Neural cell (in vitro differentiated cells): Measurements from ENCODE around the gene CD6. TPM values are rescaled to one million over a fixed set of nuclear protein-coding genes. Genes with fewer than 3 reads are reported as not detected.

Experiments
- H2AFZ ChIP-seq: fragments of 200-600, 300-800 bp; sonication (generic), shearing (Covaris generic); 2 replicates; pipeline ENCODE4 v1.6.0; 2014; ENCODE audit warnings: low read depth, mild to moderate bottlenecking, antibody characterized with exemption, low read length, moderate library complexity
- H3F3A ChIP-seq: fragments of 200-600 bp; shearing (Covaris generic); 2 replicates; pipeline ENCODE4 v1.6.1; 2016; ENCODE audit warnings: mild to moderate bottlenecking, moderate library complexity, mixed read lengths, antibody characterized with exemption, low read length; ENCODE audit not compliant: insufficient read depth, poor library complexity, severe bottlenecking
- H3K27ac ChIP-seq: fragments of 200-600, 300-800 bp; sonication (generic), shearing (Covaris generic); 2 replicates; pipeline ENCODE4 v1.5.1; 2014; ENCODE audit warnings: mild to moderate bottlenecking, low read length, moderate library complexity
- H3K27me3 ChIP-seq: fragments of 300-800, 200-600 bp; sonication (generic), shearing (Covaris generic); 2 replicates; pipeline ENCODE4 v1.6.0; 2014; ENCODE audit warnings: mild to moderate bottlenecking, low read depth, low read length, moderate library complexity; ENCODE audit not compliant: insufficient read depth
- H3K36me3 ChIP-seq: fragments of 300-800, 200-600 bp; sonication (generic), shearing (Covaris generic); 2 replicates; pipeline ENCODE4 v1.5.1; 2014; ENCODE audit warnings: mild to moderate bottlenecking, antibody characterized with exemption, low read length, moderate library complexity; ENCODE audit not compliant: insufficient read depth
- H3K4me2 ChIP-seq: fragments of 300-800, 200-600 bp; sonication (generic), shearing (Covaris generic); 2 replicates; pipeline ENCODE4 v1.6.0; 2014; ENCODE audit warnings: mild to moderate bottlenecking, low read length
- H3K4me3 ChIP-seq: fragments of 300-800, 200-600 bp; sonication (generic), shearing (Covaris generic); 2 replicates; pipeline ENCODE4 v1.5.1; 2014; ENCODE audit warnings: mild to moderate bottlenecking, low read length, moderate library complexity
- H3K79me2 ChIP-seq: fragments of 200-600 bp; shearing (Covaris generic); replicated peaks from 2 replicates; pipeline ENCODE4 v1.6.0; 2014; ENCODE audit warnings: mild to moderate bottlenecking, low read length, moderate library complexity; ENCODE audit not compliant: insufficient read depth
- H3K9ac ChIP-seq: fragments of 300-800, 200-600 bp; sonication (generic), shearing (Covaris generic); 2 replicates; pipeline ENCODE4 v1.6.1; 2016; ENCODE audit warnings: mild to moderate bottlenecking, low read length, mixed read lengths
- H3K9me2 ChIP-seq: fragments of 200-600 bp; shearing (Covaris generic); 2 replicates; pipeline ENCODE4 v1.6.1; 2016; ENCODE audit warnings: mild to moderate bottlenecking, low read length, mixed read lengths; ENCODE audit not compliant: insufficient read depth
- H3K9me3 ChIP-seq: fragments of 200-600, 300-800 bp; sonication (generic), shearing (Covaris generic); 2 replicates; pipeline ENCODE4 v1.6.1; 2016; ENCODE audit warnings: mild to moderate bottlenecking, mixed run types, low read length, moderate library complexity, mixed read lengths
- H4K20me1 ChIP-seq: fragments of 200-600 bp; shearing (Covaris generic); 2 replicates; pipeline ENCODE4 v1.6.1; 2016; ENCODE audit warnings: mild to moderate bottlenecking, mixed run types; ENCODE audit not compliant: insufficient read depth
- CTCF ChIP-seq: fragments of 450-650 bp; IDR thresholded peaks from 2 replicates; pipeline ENCODE4 v1.5.1; 2014; ENCODE audit warnings: antibody characterized with exemption, mild to moderate bottlenecking, moderate library complexity; ENCODE audit not compliant: poor library complexity, severe bottlenecking
- EP300 ChIP-seq: fragments of 450-650 bp; conservative IDR thresholded peaks from 2 replicates; pipeline ENCODE4 v1.6.1; 2014; ENCODE audit warnings: antibody characterized with exemption, mild to moderate bottlenecking, moderate library complexity; ENCODE audit not compliant: poor library complexity, severe bottlenecking
- EZH2 ChIP-seq: fragments of 200-600, 300-800 bp; shearing (Covaris generic), sonication (generic); IDR thresholded peaks from 2 replicates; pipeline ENCODE4 v1.6.1; 2014; ENCODE audit warnings: antibody characterized with exemption, low read length, borderline replicate concordance, mild to moderate bottlenecking; ENCODE audit not compliant: insufficient read depth, poor library complexity, severe bottlenecking
- MXI1 ChIP-seq: fragments of 450-650 bp; conservative IDR thresholded peaks from 2 replicates; pipeline ENCODE4 v1.6.1; 2014; ENCODE audit warnings: antibody characterized with exemption, mild to moderate bottlenecking; ENCODE audit not compliant: poor library complexity, severe bottlenecking
- POLR2AphosphoS5 ChIP-seq: IDR thresholded peaks from 2 replicates; pipeline ENCODE4 v1.6.1; 2012
- RAD21 ChIP-seq: fragments of 450-650 bp; conservative IDR thresholded peaks from 2 replicates; pipeline ENCODE4 v1.6.1; 2014; ENCODE audit warnings: antibody characterized with exemption, mild to moderate bottlenecking, moderate library complexity
- SMC3 ChIP-seq: fragments of 450-650 bp; conservative IDR thresholded peaks from 2 replicates; pipeline ENCODE4 v1.6.1; 2014; ENCODE audit warnings: antibody characterized with exemption, mild to moderate bottlenecking, moderate library complexity; ENCODE audit not compliant: poor library complexity
- TAF1 ChIP-seq: IDR thresholded peaks from 2 replicates; pipeline ENCODE4 v1.6.1; 2012; ENCODE audit warnings: low read depth
- polyA plus RNA-seq: library from polyadenylated mRNA; depleted of rRNA; stranded (reverse); fragments of >200 nt; gene quantifications from 2 replicates; pipeline ENCODE4 v1.2.3, GENCODE V29; 2014
- TF ChIP-seq, protein P1 (sequence below): IDR thresholded peaks from 2 replicates; pipeline ENCODE4 v1.6.1; 2012; ENCODE audit warnings: borderline replicate concordance

CD6 gene
- polyA plus RNA-seq, 1 donor from 2014 or later = not detected

GRCh38 chr11:60922906-60923305 lies 48.6 kb upstream of the CD6 start:
- no peak for TF ChIP-seq SMC3
- no peak for TF ChIP-seq RAD21
- TF ChIP-seq MXI1 = no peak
- Histone ChIP-seq H3F3A (no peaks in the 10 kb centered on the region), H2AFZ (no peak overlapping the region), H3K4me3 (no peak overlapping the region), H3K9me3 (no peaks in the 10 kb centered on the region), H3K79me2 (peaks cover 45% of the 10 kb centered on the region), H4K20me1 (peaks cover 6% of the 10 kb centered on the region), H3K4me2 (no peak overlapping the region), H3K27ac (no peak overlapping the region), H3K27me3 (no peaks in the 10 kb centered on the region), H3K9ac (no peak overlapping the region), H3K36me3 (no peaks in the 10 kb centered on the region), H3K9me2 (no peaks in the 10 kb centered on the region)

- Histone ChIP-seq H4K20me1 (peaks cover 6% of the 10 kb centered on the region), H3K4me2 (no peak overlapping the region), H3K9me3 (no peaks in the 10 kb centered on the region), H3K27me3 (no peaks in the 10 kb centered on the region), H3K79me2 (peaks cover 41% of the 10 kb centered on the region), H3K4me3 (peak overlapping the region; percentile 82), H3K36me3 (no peaks in the 10 kb centered on the region), H3F3A (no peaks in the 10 kb centered on the region), H2AFZ (no peak overlapping the region), H3K9ac (peak overlapping the region; percentile 96), H3K9me2 (no peaks in the 10 kb centered on the region), H3K27ac (no peak overlapping the region)
- TF ChIP-seq RAD21 = no peak
- no peak for TF ChIP-seq EP300
- TF ChIP-seq POLR2AphosphoS5 = no peak
- TF ChIP-seq CTCF = no peak
- TF ChIP-seq MXI1 = no peak
- no peak for TF ChIP-seq SMC3
- TF ChIP-seq, protein P1, sequence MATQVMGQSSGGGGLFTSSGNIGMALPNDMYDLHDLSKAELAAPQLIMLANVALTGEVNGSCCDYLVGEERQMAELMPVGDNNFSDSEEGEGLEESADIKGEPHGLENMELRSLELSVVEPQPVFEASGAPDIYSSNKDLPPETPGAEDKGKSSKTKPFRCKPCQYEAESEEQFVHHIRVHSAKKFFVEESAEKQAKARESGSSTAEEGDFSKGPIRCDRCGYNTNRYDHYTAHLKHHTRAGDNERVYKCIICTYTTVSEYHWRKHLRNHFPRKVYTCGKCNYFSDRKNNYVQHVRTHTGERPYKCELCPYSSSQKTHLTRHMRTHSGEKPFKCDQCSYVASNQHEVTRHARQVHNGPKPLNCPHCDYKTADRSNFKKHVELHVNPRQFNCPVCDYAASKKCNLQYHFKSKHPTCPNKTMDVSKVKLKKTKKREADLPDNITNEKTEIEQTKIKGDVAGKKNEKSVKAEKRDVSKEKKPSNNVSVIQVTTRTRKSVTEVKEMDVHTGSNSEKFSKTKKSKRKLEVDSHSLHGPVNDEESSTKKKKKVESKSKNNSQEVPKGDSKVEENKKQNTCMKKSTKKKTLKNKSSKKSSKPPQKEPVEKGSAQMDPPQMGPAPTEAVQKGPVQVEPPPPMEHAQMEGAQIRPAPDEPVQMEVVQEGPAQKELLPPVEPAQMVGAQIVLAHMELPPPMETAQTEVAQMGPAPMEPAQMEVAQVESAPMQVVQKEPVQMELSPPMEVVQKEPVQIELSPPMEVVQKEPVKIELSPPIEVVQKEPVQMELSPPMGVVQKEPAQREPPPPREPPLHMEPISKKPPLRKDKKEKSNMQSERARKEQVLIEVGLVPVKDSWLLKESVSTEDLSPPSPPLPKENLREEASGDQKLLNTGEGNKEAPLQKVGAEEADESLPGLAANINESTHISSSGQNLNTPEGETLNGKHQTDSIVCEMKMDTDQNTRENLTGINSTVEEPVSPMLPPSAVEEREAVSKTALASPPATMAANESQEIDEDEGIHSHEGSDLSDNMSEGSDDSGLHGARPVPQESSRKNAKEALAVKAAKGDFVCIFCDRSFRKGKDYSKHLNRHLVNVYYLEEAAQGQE = no peak
- TF ChIP-seq TAF1 = no peak
These were observed 48.2 kb upstream of the CD6 start for GRCh38 chr11:60923326-60923725.

DNA sequence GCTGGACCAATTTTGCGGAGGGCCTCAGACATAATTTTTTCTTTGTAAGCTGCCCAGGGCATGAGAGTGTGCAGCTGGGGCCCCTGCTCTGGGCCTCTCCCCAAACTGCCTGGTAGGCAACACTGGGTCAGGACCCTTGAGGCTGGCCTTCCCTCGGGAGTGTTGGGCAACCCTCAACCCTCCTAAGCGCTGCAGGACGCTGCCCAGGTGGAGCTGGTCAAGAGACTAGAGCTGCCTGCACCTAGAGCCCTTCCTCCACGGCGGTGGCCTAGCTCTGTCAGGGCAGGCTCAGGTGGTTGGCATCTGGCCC lies 47.7 kb upstream of the CD6 start:
- Histone ChIP-seq H4K20me1 (peaks cover 6% of the 10 kb centered on the region), H3K4me3 (peak overlapping the region; percentile 82), H3K36me3 (no peaks in the 10 kb centered on the region), H3K9me3 (no peaks in the 10 kb centered on the region), H2AFZ (no peak overlapping the region), H3K79me2 (peaks cover 40% of the 10 kb centered on the region), H3K4me2 (peak overlapping the region; percentile 68), H3K27ac (no peak overlapping the region), H3K9me2 (no peaks in the 10 kb centered on the region), H3K9ac (peak overlapping the region; percentile 96), H3F3A (no peaks in the 10 kb centered on the region), H3K27me3 (no peaks in the 10 kb centered on the region)
- TF ChIP-seq MXI1 (no peak), EZH2 (no peak), POLR2AphosphoS5 (no peak), RAD21 (no peak), SMC3 (no peak), EP300 (no peak), CTCF (no peak), TAF1 (no peak)
- TF ChIP-seq, protein P1 = no peak
